SU-DHL-6 (cell line): ENCODE results near the gene STOM.

Source experiments
- EZH2phosphoT487 ChIP-seq: fragments of 200-600 bp; sonication (generic), shearing (Covaris generic); conservative IDR thresholded peaks from 2 replicates; pipeline ENCODE4 v1.6.1; 2018; ENCODE audit warnings: mild to moderate bottlenecking, antibody characterized with exemption, low read length, moderate library complexity, mixed read lengths
- TF ChIP-seq, protein P1 (sequence below): fragments of 200-600 bp; sonication (generic); IDR thresholded peaks from one replicate; pipeline ENCODE4 v1.5.1; 2017; ENCODE audit warnings: antibody characterized with exemption, mild to moderate bottlenecking, low read length, moderate library complexity; ENCODE audit not compliant: insufficient read depth, poor library complexity, severe bottlenecking

DNA sequence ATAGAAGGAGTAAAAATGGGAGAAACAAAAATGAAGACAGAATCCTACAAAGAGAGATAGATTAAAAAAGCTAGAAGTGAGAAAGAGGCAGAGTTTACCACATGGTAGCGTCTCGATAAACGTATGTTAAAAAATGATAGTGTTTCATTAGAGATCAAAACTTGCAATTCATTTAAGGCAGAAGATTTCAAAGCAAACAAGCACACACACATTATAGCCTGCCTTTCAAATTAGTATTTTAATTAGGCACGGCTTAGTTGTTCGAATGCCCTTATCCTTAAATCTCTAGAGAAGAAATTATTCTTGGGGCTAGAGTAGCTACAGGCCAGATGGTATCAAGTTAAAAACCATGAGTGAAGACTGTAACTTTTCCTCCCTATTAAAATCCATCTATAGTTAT lies 6.0 kb downstream of the STOM start:
- TF ChIP-seq, protein P1, sequence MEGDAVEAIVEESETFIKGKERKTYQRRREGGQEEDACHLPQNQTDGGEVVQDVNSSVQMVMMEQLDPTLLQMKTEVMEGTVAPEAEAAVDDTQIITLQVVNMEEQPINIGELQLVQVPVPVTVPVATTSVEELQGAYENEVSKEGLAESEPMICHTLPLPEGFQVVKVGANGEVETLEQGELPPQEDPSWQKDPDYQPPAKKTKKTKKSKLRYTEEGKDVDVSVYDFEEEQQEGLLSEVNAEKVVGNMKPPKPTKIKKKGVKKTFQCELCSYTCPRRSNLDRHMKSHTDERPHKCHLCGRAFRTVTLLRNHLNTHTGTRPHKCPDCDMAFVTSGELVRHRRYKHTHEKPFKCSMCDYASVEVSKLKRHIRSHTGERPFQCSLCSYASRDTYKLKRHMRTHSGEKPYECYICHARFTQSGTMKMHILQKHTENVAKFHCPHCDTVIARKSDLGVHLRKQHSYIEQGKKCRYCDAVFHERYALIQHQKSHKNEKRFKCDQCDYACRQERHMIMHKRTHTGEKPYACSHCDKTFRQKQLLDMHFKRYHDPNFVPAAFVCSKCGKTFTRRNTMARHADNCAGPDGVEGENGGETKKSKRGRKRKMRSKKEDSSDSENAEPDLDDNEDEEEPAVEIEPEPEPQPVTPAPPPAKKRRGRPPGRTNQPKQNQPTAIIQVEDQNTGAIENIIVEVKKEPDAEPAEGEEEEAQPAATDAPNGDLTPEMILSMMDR: no peak
- no peak for TF ChIP-seq EZH2phosphoT487
